Astrocyte (in vitro differentiated cells and primary cell): Measurements from ENCODE around the gene TATDN2.

Experiments used
- CTCF ChIP-seq: IDR thresholded peaks from 2 replicates; pipeline ENCODE4 v1.5.1; 2011; ENCODE audit warnings: low read depth, mild to moderate bottlenecking, inconsistent platforms, low read length, moderate library complexity; ENCODE audit not compliant: insufficient read depth
- EZH2 ChIP-seq: IDR thresholded peaks from 2 replicates; pipeline ENCODE4 v1.6.1; 2012; ENCODE audit warnings: mild to moderate bottlenecking, low read length, inconsistent platforms; ENCODE audit not compliant: insufficient read depth

DNA sequence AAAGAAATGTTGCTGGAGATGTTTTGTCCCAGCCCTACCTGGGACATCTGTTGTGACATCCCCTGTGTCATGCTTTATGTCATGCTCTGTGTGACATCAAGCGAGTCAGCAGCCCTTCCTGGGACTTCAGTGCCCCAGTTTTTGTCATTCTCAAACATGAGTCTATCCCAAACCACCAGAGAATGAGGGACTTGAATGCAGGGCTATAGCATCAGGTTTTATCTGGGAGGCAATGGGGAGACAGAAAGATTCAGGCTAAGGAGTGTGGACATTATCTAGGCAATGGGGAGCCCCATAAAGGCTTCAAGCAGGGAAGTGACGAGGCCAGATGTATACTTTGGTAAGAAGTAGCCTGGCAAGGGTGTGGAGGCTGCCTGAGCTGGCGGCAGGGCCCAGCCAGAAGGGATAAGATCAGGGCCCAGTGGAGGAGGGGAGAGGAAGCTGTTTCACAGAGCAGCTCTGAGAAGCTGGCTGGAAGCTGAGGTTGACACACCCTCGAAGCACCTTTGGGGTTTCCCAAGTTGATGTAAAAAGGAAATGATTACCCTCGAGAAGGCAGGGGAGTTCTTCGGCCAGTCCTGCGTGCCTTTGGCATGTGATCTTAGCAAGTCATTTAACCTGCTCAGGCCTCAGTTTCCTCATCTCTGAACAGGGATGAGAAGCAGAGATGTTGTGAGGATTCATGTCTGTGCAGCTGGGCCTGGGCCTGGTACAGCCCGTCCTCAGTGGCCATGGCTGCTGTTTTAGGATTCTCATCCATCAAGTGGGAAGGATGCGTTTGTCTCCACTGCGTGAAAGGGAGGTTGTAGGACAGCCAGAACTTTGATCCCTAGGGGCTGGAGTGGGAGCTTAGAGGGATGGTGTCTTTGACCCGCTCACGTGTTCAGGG is 49.3 kb upstream of the TATDN2 start:
- TF ChIP-seq CTCF (no peak), EZH2 (no peak)
